ENCODE results near the gene TRPM3.

The TRPM3 gene

GRCh38 chr9:70773579-70773978 is 347.8 kb downstream of the TRPM3 start:
- POLR2A ChIA-PET: no interaction called here
- CTCF ChIA-PET: interaction anchor here (1.1 kb wide), 1 partner anchor 83 kb away, joined by 3 read pairs; no protein-coding TSS in a partner anchor
- Histone ChIP-seq H3K27ac (ENCODE audit: extremely low read depth, low read depth, low read length) (no peak overlapping the region), H3K9me3 (ENCODE audit: control insufficient read depth, insufficient read depth, low read depth, low read length) (no peaks in the 10 kb centered on the region), H3K4me1 (ENCODE audit: control insufficient read depth, insufficient read depth, low read length) (no peaks in the 10 kb centered on the region), H3K36me3 (ENCODE audit: control insufficient read depth in 2 of 2, insufficient read depth in 1 of 2, low read length in 2 of 2) (no peaks in the 10 kb centered on the region), H3K4me3 (ENCODE audit: low read depth, low read length) (no peak overlapping the region)
- TF ChIP-seq, protein P1, sequence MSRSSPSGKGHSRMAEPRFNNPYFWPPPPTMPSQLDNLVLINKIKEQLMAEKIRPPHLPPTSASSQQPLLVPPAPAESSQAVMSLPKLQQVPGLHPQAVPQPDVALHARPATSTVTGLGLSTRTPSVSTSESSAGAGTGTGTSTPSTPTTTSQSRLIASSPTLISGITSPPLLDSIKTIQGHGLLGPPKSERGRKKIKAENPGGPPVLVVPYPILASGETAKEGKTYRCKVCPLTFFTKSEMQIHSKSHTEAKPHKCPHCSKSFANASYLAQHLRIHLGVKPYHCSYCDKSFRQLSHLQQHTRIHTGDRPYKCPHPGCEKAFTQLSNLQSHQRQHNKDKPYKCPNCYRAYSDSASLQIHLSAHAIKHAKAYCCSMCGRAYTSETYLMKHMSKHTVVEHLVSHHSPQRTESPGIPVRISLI (tag by site-specific recombination; IDR thresholded peaks at IDR 0.05): no peak
- no peak for TF ChIP-seq ZNF626 (tag by site-specific recombination; IDR thresholded peaks at IDR 0.05)
- TF ChIP-seq YY1 (tag by site-specific recombination; IDR thresholded peaks at IDR 0.05): no peak
- TF ChIP-seq, protein P2, sequence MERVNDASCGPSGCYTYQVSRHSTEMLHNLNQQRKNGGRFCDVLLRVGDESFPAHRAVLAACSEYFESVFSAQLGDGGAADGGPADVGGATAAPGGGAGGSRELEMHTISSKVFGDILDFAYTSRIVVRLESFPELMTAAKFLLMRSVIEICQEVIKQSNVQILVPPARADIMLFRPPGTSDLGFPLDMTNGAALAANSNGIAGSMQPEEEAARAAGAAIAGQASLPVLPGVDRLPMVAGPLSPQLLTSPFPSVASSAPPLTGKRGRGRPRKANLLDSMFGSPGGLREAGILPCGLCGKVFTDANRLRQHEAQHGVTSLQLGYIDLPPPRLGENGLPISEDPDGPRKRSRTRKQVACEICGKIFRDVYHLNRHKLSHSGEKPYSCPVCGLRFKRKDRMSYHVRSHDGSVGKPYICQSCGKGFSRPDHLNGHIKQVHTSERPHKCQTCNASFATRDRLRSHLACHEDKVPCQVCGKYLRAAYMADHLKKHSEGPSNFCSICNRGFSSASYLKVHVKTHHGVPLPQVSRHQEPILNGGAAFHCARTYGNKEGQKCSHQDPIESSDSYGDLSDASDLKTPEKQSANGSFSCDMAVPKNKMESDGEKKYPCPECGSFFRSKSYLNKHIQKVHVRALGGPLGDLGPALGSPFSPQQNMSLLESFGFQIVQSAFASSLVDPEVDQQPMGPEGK (tag by site-specific recombination; IDR thresholded peaks at IDR 0.05): no peak
- no peak for TF ChIP-seq MEIS1 (CRISPR knock-in tag; IDR thresholded peaks at IDR 0.05; ENCODE audit: borderline replicate concordance)
- no peak for TF ChIP-seq ZNF423 (tag by site-specific recombination; IDR thresholded peaks at IDR 0.05)
- TF ChIP-seq ZNF184 (tag by site-specific recombination; IDR thresholded peaks at IDR 0.05): no peak
- TF ChIP-seq ZNF202 (tag by site-specific recombination; IDR thresholded peaks at IDR 0.05; ENCODE audit: borderline replicate concordance): no peak
- TF ChIP-seq RBAK (tag by site-specific recombination; IDR thresholded peaks at IDR 0.05): no peak
- TF ChIP-seq ZNF660 (tag by site-specific recombination; IDR thresholded peaks at IDR 0.05): no peak
- no peak for TF ChIP-seq ZNF292 (tag by site-specific recombination; IDR thresholded peaks at IDR 0.05; ENCODE audit: borderline replicate concordance, low read depth)

DNA sequence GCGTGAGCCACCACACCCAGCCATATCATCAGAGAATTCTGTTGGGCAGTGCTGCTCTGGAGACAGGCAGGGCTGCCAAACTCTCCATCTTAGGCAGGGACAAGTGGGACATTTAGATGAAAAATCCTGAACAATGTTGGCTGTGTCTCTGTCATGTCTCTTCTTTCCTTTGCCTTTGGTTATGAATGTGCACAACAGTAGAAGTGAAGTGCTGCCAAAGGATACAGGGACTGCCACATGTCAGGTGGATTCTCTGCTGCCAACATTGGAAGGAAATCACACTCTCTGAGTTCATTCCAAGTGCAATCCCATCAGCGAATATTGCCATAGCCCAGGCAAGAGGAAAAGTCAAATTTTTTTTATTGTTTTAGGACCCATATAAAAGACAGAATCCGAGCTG is 348.8 kb downstream of the TRPM3 start:
- Histone ChIP-seq H3K4me3 (ENCODE audit: low read depth, low read length) (no peak overlapping the region), H3K27ac (ENCODE audit: extremely low read depth, low read depth, low read length) (no peak overlapping the region), H3K4me1 (ENCODE audit: control insufficient read depth, insufficient read depth, low read length) (no peaks in the 10 kb centered on the region), H3K36me3 (ENCODE audit: control insufficient read depth in 2 of 2, insufficient read depth in 1 of 2, low read length in 2 of 2) (no peaks in the 10 kb centered on the region), H3K9me3 (ENCODE audit: control insufficient read depth, insufficient read depth, low read depth, low read length) (no peaks in the 10 kb centered on the region)
- POLR2A ChIA-PET: no interaction called here
- CTCF ChIA-PET: no interaction called here
- TF ChIP-seq ZNF354C (tag by site-specific recombination; IDR thresholded peaks at IDR 0.05; ENCODE audit: borderline replicate concordance, low read depth) (no peak), AEBP2 (tag by site-specific recombination; IDR thresholded peaks at IDR 0.05; ENCODE audit: borderline replicate concordance) (no peak), ZNF792 (tag by site-specific recombination; IDR thresholded peaks at IDR 0.05) (no peak), ZNF426 (tag by site-specific recombination; IDR thresholded peaks at IDR 0.05) (no peak), BCL6B (tag by site-specific recombination; IDR thresholded peaks at IDR 0.05) (no peak), ZNF561 (tag by site-specific recombination; IDR thresholded peaks at IDR 0.05; ENCODE audit: borderline replicate concordance) (no peak), FEZF1 (tag by site-specific recombination; IDR thresholded peaks at IDR 0.05) (no peak), KLF8 (tag by site-specific recombination; IDR thresholded peaks at IDR 0.05) (no peak), GLIS1 (tag by site-specific recombination; IDR thresholded peaks at IDR 0.05) (no peak), ZNF302 (tag by site-specific recombination; IDR thresholded peaks at IDR 0.05; ENCODE audit: low read depth) (no peak), OVOL3 (tag by site-specific recombination; IDR thresholded peaks at IDR 0.05) (no peak), KLF16 (tag by site-specific recombination; IDR thresholded peaks at IDR 0.05) (no peak), ZNF394 (tag by site-specific recombination; IDR thresholded peaks at IDR 0.05; ENCODE audit: borderline replicate concordance) (no peak)
- TF ChIP-seq, protein P3, sequence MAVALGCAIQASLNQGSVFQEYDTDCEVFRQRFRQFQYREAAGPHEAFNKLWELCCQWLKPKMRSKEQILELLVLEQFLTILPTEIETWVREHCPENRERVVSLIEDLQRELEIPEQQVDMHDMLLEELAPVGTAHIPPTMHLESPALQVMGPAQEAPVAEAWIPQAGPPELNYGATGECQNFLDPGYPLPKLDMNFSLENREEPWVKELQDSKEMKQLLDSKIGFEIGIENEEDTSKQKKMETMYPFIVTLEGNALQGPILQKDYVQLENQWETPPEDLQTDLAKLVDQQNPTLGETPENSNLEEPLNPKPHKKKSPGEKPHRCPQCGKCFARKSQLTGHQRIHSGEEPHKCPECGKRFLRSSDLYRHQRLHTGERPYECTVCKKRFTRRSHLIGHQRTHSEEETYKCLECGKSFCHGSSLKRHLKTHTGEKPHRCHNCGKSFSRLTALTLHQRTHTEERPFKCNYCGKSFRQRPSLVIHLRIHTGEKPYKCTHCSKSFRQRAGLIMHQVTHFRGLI (tag by site-specific recombination; IDR thresholded peaks at IDR 0.05): no peak
- TF ChIP-seq, protein P1 (tag by site-specific recombination; IDR thresholded peaks at IDR 0.05): no peak
- TF ChIP-seq, protein P4, sequence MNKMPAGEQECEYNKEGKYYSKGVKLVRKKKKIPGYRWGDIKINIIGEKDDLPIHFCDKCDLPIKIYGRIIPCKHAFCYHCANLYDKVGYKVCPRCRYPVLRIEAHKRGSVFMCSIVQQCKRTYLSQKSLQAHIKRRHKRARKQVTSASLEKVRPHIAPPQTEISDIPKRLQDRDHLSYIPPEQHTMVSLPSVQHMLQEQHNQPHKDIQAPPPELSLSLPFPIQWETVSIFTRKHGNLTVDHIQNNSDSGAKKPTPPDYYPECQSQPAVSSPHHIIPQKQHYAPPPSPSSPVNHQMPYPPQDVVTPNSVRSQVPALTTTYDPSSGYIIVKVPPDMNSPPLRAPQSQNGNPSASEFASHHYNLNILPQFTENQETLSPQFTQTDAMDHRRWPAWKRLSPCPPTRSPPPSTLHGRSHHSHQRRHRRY (tag by site-specific recombination; IDR thresholded peaks at IDR 0.05): no peak
